WTC11 (cell line): ENCODE measurements around the gene SKIC8. TPM values are rescaled to one million over a fixed set of nuclear protein-coding genes. Genes with fewer than 3 reads are reported as not detected.

Experiments used
- ATAC-seq: fragments of 200-7000 bp; cut with Tn5 transposase; 2 replicates; pipeline ENCODE4 v1.10.0; 2021; ENCODE audit warnings: mild to moderate bottlenecking, moderate library complexity
- CTCF ChIA-PET: fragments of 300-600 bp; sonication (Branson Sonifier 250); formaldehyde crosslinking; loops from one replicate; lab custom pipeline; 2021; ENCODE audit warnings: antibody characterized with exemption; lab: Charles Lee
- POLR2A ChIA-PET: fragments of 350-600 bp; sonication (Branson Sonifier 250); formaldehyde crosslinking; loops from one replicate; lab custom pipeline; 2021; ENCODE audit warnings: antibody characterized with exemption; lab: Charles Lee
- DNase-seq: peaks from one replicate; pipeline ENCODE4 v3.0.0; 2021; ENCODE audit warnings: low spot score
- H3K27ac Mint-ChIP-seq: 2 replicates; pipeline ENCODE4 v1.8.0; 2021; ENCODE audit warnings: mixed read lengths
- H3K27me3 Mint-ChIP-seq: 2 replicates; pipeline ENCODE4 v1.8.0; 2021; ENCODE audit warnings: low read depth, mild to moderate bottlenecking, moderate library complexity, mixed read lengths
- H3K36me3 Mint-ChIP-seq: 2 replicates; pipeline ENCODE4 v1.8.0; 2021; ENCODE audit warnings: mixed read lengths
- H3K4me1 Mint-ChIP-seq: 2 replicates; pipeline ENCODE4 v1.8.0; 2022; ENCODE audit warnings: mixed read lengths
- H3K4me3 Mint-ChIP-seq: 2 replicates; pipeline ENCODE4 v1.8.0; 2021; ENCODE audit warnings: mild to moderate bottlenecking, moderate library complexity, mixed read lengths
- H3K9me3 Mint-ChIP-seq: 2 replicates; pipeline ENCODE4 v1.8.0; 2021; ENCODE audit warnings: mixed read lengths
- CREB1 ChIP-seq: sonication (generic); formaldehyde crosslinking; IDR thresholded peaks from 2 replicates; pipeline ENCODE4 v1.8.0; 2023; ENCODE audit warnings: mild to moderate bottlenecking, missing genetic modification reagents
- ELF4 ChIP-seq: sonication (generic); formaldehyde crosslinking; IDR thresholded peaks from 2 replicates; pipeline ENCODE4 v1.8.1; 2022; ENCODE audit warnings: low read depth, mild to moderate bottlenecking, moderate library complexity, missing genetic modification reagents
- EMX1 ChIP-seq: fragments of 250-450 bp; sonication (Bioruptor Pico); IDR thresholded peaks from 2 replicates; pipeline ENCODE4 v1.8.0; 2021; ENCODE audit warnings: mild to moderate bottlenecking
- HMGA2 ChIP-seq: fragments of 250-450 bp; sonication (Bioruptor Pico); IDR thresholded peaks from 2 replicates; pipeline ENCODE4 v1.4.0; 2021; ENCODE audit warnings: mild to moderate bottlenecking, moderate library complexity
- PRDM15 ChIP-seq: sonication (generic); formaldehyde crosslinking; IDR thresholded peaks from 2 replicates; pipeline ENCODE4 v1.8.0; 2022; ENCODE audit warnings: missing genetic modification reagents
- RORB ChIP-seq: fragments of 250-450 bp; sonication (Bioruptor Pico); IDR thresholded peaks from 2 replicates; pipeline ENCODE4 v1.9.0; 2021; ENCODE audit warnings: mild to moderate bottlenecking
- SMAD4 ChIP-seq: sonication (generic); formaldehyde crosslinking; IDR thresholded peaks from 2 replicates; pipeline ENCODE4 v1.8.0; 2022; ENCODE audit warnings: mild to moderate bottlenecking, missing genetic modification reagents
- TP53 ChIP-seq: sonication (generic); formaldehyde crosslinking; IDR thresholded peaks from 2 replicates; pipeline ENCODE4 v1.8.1; 2023; ENCODE audit warnings: mild to moderate bottlenecking, missing genetic modification reagents
- ZBTB43 ChIP-seq: sonication (generic); formaldehyde crosslinking; IDR thresholded peaks from 2 replicates; pipeline ENCODE4 v1.8.1; 2023; ENCODE audit warnings: mild to moderate bottlenecking, missing genetic modification reagents
- ZNF121 ChIP-seq: sonication (generic); formaldehyde crosslinking; IDR thresholded peaks from 2 replicates; pipeline ENCODE4 v1.8.0; 2023; ENCODE audit warnings: missing genetic modification reagents
- ZNF138 ChIP-seq: sonication (generic); formaldehyde crosslinking; conservative IDR thresholded peaks from 2 replicates; pipeline ENCODE4 v1.8.1; 2022; ENCODE audit warnings: mild to moderate bottlenecking, moderate library complexity, missing genetic modification reagents
- total RNA-seq: library from RNA; stranded (reverse); gene quantifications from 3 replicates; pipeline ENCODE4 v1.2.3, GENCODE V29; 2021
- TF ChIP-seq, protein P1 (sequence below): sonication (generic); formaldehyde crosslinking; IDR thresholded peaks from 2 replicates; pipeline ENCODE4 v1.8.1; 2023; ENCODE audit warnings: mild to moderate bottlenecking, missing genetic modification reagents, moderate library complexity
- TF ChIP-seq, protein P2 (sequence below): sonication (generic); formaldehyde crosslinking; IDR thresholded peaks from 2 replicates; pipeline ENCODE4 v1.8.1; 2023; ENCODE audit warnings: mild to moderate bottlenecking, missing genetic modification reagents, moderate library complexity
- TF ChIP-seq, protein P3 (sequence below): sonication (generic); formaldehyde crosslinking; IDR thresholded peaks from 2 replicates; pipeline ENCODE4 v1.8.0; 2022; ENCODE audit warnings: mild to moderate bottlenecking, missing genetic modification reagents
- TF ChIP-seq, protein P4 (sequence below): sonication (generic); formaldehyde crosslinking; conservative IDR thresholded peaks from 2 replicates; pipeline ENCODE4 v1.8.1; 2023; ENCODE audit warnings: mild to moderate bottlenecking, low read depth, missing genetic modification reagents, moderate library complexity

SKIC8 gene
- total RNA-seq, 1 experiment from 2014 or later, result 55.6 TPM

DNA sequence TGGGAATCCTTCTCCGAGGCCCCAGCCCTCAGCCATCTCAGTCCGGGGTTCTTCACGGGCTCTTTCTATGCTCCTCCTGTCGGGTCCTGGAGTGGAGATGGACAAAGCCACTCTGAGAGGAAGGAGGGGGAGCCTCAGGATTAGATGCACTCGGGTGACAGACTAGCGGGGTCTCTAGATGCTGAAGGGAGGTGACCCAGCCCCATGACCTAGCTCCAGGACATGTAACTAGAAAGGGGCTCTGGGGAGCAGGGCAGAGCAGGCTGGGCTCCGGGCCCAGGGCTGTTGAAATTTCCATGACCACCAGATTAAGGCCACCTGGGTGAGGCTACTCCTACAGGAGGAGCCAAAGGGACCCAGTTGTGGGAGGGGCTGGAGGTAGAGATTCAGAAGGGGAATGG lies 14.8 kb upstream of the SKIC8 start (continued):
- TF ChIP-seq CREB1, result no peak

DNA sequence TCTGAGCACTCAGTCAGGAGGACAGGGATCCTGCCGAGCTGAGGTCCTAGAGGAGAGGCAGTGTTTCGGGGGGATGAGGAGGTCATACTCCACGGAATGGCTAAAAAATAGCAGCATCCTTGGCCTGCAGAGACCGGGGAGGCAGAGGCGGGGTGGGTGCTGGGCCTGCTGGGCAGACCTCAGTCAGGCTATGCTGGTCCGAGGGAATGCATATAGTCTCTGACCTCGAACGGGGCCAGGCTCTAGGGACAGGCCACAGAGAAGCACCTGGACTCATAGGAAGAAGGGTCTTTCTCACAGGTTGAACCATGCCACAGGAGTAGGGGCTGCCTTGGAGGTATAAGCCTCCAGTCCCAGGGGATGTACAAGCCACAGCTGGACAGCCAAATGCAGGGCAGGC lies 14.0 kb upstream of the SKIC8 start:
- no peak overlapping the region for H3K4me3 Mint-ChIP-seq
- POLR2A ChIA-PET, result no interaction called here
- no peaks in the 10 kb centered on the region for H3K9me3 Mint-ChIP-seq
- no peaks in the 10 kb centered on the region for H3K36me3 Mint-ChIP-seq
- H3K27ac Mint-ChIP-seq, result no peak overlapping the region
- no peaks in the 10 kb centered on the region for H3K27me3 Mint-ChIP-seq
- TF ChIP-seq RORB (CRISPR knock-in tag) (no peak), PRDM15 (CRISPR knock-in tag) (no peak), HMGA2 (no peak), EMX1 (CRISPR knock-in tag) (no peak)
- TF ChIP-seq, protein P1, sequence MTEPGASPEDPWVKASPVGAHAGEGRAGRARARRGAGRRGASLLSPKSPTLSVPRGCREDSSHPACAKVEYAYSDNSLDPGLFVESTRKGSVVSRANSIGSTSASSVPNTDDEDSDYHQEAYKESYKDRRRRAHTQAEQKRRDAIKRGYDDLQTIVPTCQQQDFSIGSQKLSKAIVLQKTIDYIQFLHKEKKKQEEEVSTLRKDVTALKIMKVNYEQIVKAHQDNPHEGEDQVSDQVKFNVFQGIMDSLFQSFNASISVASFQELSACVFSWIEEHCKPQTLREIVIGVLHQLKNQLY, result no peak
- peaks cover 36% of the 10 kb centered on the region for H3K4me1 Mint-ChIP-seq
- CTCF ChIA-PET, result interaction anchor here (1.1 kb wide), 1 partner anchor 109 kb away, joined by 5 read pairs; no protein-coding TSS in a partner anchor
- ATAC-seq (no peak), DNase-seq (no peak)

DNA sequence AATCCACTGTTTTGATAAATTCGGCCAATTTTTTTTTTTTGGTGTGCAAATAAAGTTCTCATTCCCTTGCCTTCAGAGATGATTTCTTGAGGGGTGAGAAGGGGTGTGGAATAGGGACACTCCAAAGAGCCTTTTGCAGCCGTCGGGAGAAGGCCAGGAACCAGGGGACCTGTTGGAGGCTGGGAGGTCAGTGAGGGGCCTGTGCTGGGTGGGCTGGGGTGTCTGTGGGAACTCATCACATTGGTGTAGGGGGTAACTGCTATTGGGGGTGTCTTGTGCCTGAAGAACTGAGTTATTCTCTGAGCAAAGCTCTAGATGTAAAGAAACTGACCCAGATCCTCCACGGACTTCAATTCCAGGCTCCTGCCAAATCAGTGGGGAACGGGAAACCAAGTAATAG lies 13.5 kb upstream of the SKIC8 start:
- no peak for ATAC-seq
- Mint-ChIP-seq H3K4me1 (peaks cover 36% of the 10 kb centered on the region), H3K27me3 (no peaks in the 10 kb centered on the region), H3K27ac (no peak overlapping the region), H3K36me3 (no peaks in the 10 kb centered on the region), H3K9me3 (no peaks in the 10 kb centered on the region), H3K4me3 (no peak overlapping the region)
- TF ChIP-seq, protein P2, sequence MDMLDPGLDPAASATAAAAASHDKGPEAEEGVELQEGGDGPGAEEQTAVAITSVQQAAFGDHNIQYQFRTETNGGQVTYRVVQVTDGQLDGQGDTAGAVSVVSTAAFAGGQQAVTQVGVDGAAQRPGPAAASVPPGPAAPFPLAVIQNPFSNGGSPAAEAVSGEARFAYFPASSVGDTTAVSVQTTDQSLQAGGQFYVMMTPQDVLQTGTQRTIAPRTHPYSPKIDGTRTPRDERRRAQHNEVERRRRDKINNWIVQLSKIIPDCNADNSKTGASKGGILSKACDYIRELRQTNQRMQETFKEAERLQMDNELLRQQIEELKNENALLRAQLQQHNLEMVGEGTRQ, result no peak
- TF ChIP-seq SMAD4 (CRISPR knock-in tag) (no peak), TP53 (no peak), ZNF121 (CRISPR knock-in tag) (no peak), ZBTB43 (CRISPR knock-in tag) (no peak), ZNF138 (CRISPR knock-in tag) (no peak)
- TF ChIP-seq, protein P3, sequence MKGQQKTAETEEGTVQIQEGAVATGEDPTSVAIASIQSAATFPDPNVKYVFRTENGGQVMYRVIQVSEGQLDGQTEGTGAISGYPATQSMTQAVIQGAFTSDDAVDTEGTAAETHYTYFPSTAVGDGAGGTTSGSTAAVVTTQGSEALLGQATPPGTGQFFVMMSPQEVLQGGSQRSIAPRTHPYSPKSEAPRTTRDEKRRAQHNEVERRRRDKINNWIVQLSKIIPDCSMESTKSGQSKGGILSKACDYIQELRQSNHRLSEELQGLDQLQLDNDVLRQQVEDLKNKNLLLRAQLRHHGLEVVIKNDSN, result no peak
- POLR2A ChIA-PET, result no interaction called here
- DNase-seq, result no peak
- CTCF ChIA-PET, result interaction anchor here (0.6 to 1.3 kb wide), 4 partner anchors 85 to 170 kb away, joined by 3 to 7 read pairs (median 4); no protein-coding TSS in a partner anchor

DNA sequence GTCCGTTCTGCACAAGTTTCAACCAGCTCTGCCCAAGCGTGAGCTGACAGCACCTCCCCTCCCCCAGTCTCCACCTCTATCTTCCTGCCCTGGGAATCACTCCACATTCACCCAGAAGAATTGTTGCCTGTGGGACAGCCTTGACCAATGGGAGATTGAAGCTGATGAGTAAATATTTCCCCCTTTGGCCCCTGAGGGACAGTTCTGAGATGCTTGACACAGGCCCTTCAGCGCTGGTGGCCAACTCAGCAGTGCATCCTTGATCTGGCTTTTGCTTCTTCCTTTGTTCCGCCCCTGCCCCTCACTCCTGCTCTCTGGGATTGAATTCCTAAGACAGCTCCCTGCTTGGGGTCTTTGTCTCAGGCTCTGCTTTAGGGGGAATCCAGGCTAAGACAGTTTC lies 13.1 kb upstream of the SKIC8 start:
- no peak overlapping the region for H3K4me3 Mint-ChIP-seq
- no peaks in the 10 kb centered on the region for H3K27me3 Mint-ChIP-seq
- ATAC-seq, result no peak
- POLR2A ChIA-PET, result no interaction called here
- H3K27ac Mint-ChIP-seq, result no peak overlapping the region
- DNase-seq, result no peak
- peaks cover 34% of the 10 kb centered on the region for H3K4me1 Mint-ChIP-seq
- H3K9me3 Mint-ChIP-seq, result no peaks in the 10 kb centered on the region
- CTCF ChIA-PET, result interaction anchor here (0.6 to 2.6 kb wide), 5 partner anchors 10 to 170 kb away, joined by 3 to 23 read pairs (median 3); no protein-coding TSS in a partner anchor
- TF ChIP-seq, protein P4, sequence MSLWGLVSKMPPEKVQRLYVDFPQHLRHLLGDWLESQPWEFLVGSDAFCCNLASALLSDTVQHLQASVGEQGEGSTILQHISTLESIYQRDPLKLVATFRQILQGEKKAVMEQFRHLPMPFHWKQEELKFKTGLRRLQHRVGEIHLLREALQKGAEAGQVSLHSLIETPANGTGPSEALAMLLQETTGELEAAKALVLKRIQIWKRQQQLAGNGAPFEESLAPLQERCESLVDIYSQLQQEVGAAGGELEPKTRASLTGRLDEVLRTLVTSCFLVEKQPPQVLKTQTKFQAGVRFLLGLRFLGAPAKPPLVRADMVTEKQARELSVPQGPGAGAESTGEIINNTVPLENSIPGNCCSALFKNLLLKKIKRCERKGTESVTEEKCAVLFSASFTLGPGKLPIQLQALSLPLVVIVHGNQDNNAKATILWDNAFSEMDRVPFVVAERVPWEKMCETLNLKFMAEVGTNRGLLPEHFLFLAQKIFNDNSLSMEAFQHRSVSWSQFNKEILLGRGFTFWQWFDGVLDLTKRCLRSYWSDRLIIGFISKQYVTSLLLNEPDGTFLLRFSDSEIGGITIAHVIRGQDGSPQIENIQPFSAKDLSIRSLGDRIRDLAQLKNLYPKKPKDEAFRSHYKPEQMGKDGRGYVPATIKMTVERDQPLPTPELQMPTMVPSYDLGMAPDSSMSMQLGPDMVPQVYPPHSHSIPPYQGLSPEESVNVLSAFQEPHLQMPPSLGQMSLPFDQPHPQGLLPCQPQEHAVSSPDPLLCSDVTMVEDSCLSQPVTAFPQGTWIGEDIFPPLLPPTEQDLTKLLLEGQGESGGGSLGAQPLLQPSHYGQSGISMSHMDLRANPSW (CRISPR knock-in tag), result no peak
- no peak for TF ChIP-seq ELF4
- H3K36me3 Mint-ChIP-seq, result no peaks in the 10 kb centered on the region
